Type B pancreatic cell (in vitro differentiated cells): Measurements from ENCODE around the gene ERO1B. TPM values are rescaled to one million over a fixed set of nuclear protein-coding genes. Genes with fewer than 3 reads are reported as not detected.

Source experiments
- DNase-seq: peaks from one replicate; pipeline ENCODE4 v3.0.0; 2021; ENCODE audit warnings: mixed read lengths; ENCODE audit not compliant: unreplicated experiment; ENCODE audit errors: extremely low spot score
- H3K27ac Mint-ChIP-seq: 2 replicates; pipeline ENCODE4 v1.8.0; 2021; ENCODE audit warnings: mild to moderate bottlenecking, mixed read lengths
- H3K27me3 Mint-ChIP-seq: 2 replicates; pipeline ENCODE4 v1.8.0; 2021; ENCODE audit warnings: mixed read lengths
- H3K36me3 Mint-ChIP-seq: 2 replicates; pipeline ENCODE4 v1.8.0; 2021; ENCODE audit warnings: mixed read lengths
- H3K4me1 Mint-ChIP-seq: one replicate; pipeline ENCODE4 v1.8.0; 2021; ENCODE audit warnings: mixed read lengths; ENCODE audit not compliant: unreplicated experiment
- H3K4me3 Mint-ChIP-seq: 2 replicates; pipeline ENCODE4 v1.8.0; 2021; ENCODE audit warnings: mild to moderate bottlenecking, mixed read lengths
- H3K9me3 Mint-ChIP-seq: 2 replicates; pipeline ENCODE4 v1.8.0; 2021; ENCODE audit warnings: mixed read lengths
- CTCF ChIP-seq: fragments of 200-600 bp; sonication (generic); conservative IDR thresholded peaks from 2 replicates; pipeline ENCODE4 v1.5.0; 2021; ENCODE audit warnings: antibody characterized with exemption, mild to moderate bottlenecking
- total RNA-seq: library from RNA; stranded (reverse); gene quantifications from 2 replicates; pipeline ENCODE4 v1.2.1, GENCODE V29; 2021; ENCODE audit warnings: low replicate concordance

ERO1B gene
- total RNA-seq, 1 donor from 2014 or later, result 33.0 TPM

GRCh38 chr1:236239092-236239585 is 42.6 kb downstream of the ERO1B start:
- Mint-ChIP-seq H3K27me3 (no peaks in the 10 kb centered on the region), H3K4me3 (no peak overlapping the region), H3K4me1 (peaks cover 3% of the 10 kb centered on the region), H3K36me3 (peaks cover 4% of the 10 kb centered on the region), H3K27ac (no peak overlapping the region), H3K9me3 (no peaks in the 10 kb centered on the region)
- DNase-seq, result no peak
- no peak for TF ChIP-seq CTCF

GRCh38 chr1:236235116-236235515 is 46.6 kb downstream of the ERO1B start:
- DNase-seq, result no peak
- Mint-ChIP-seq H3K27me3 (no peaks in the 10 kb centered on the region), H3K4me1 (peaks cover 3% of the 10 kb centered on the region), H3K36me3 (peaks cover 8% of the 10 kb centered on the region), H3K27ac (no peak overlapping the region), H3K4me3 (no peak overlapping the region), H3K9me3 (no peaks in the 10 kb centered on the region)
- no peak for TF ChIP-seq CTCF

- Mint-ChIP-seq H3K36me3 (peaks cover 8% of the 10 kb centered on the region), H3K27ac (no peak overlapping the region), H3K9me3 (no peaks in the 10 kb centered on the region), H3K4me1 (no peaks in the 10 kb centered on the region), H3K4me3 (no peak overlapping the region), H3K27me3 (no peaks in the 10 kb centered on the region)
- TF ChIP-seq CTCF, result no peak
- no peak for DNase-seq
These were observed 53.3 kb downstream of the ERO1B start for GRCh38 chr1:236228411-236228810.

- Mint-ChIP-seq H3K9me3 (no peaks in the 10 kb centered on the region), H3K4me3 (no peak overlapping the region), H3K4me1 (no peaks in the 10 kb centered on the region), H3K27me3 (no peaks in the 10 kb centered on the region), H3K27ac (no peak overlapping the region), H3K36me3 (no peaks in the 10 kb centered on the region)
- DNase-seq, result no peak
- no peak for TF ChIP-seq CTCF
These were observed 59.1 kb downstream of the ERO1B start for GRCh38 chr1:236222632-236223031.

GRCh38 chr1:236220473-236220872 is 61.3 kb downstream of the ERO1B start:
- Mint-ChIP-seq H3K4me1 (no peaks in the 10 kb centered on the region), H3K9me3 (no peaks in the 10 kb centered on the region), H3K4me3 (no peak overlapping the region), H3K27ac (no peak overlapping the region), H3K36me3 (no peaks in the 10 kb centered on the region), H3K27me3 (no peaks in the 10 kb centered on the region)
- no peak for TF ChIP-seq CTCF
- DNase-seq, result no peak

- Mint-ChIP-seq H3K36me3 (peaks cover 9% of the 10 kb centered on the region), H3K4me3 (no peak overlapping the region), H3K4me1 (peaks cover 3% of the 10 kb centered on the region), H3K27ac (no peak overlapping the region), H3K9me3 (no peaks in the 10 kb centered on the region), H3K27me3 (no peaks in the 10 kb centered on the region)
- DNase-seq, result no peak
- TF ChIP-seq CTCF, result no peak
These were observed 67.0 kb downstream of the ERO1B start for GRCh38 chr1:236214761-236215160.
